ENCODE results near the gene NMT1. TPM values are rescaled to one million over a fixed set of nuclear protein-coding genes. Genes with fewer than 3 reads are reported as not detected.

The NMT1 gene
- polyA plus RNA-seq, 12 donors, result 34.2 to 92.9 (median 40.6) TPM; not detected in 1

GRCh38 chr17:45149037-45149668 is 88.0 kb downstream of the NMT1 start:
- DNase-seq, result peak; percentile 92

DNA sequence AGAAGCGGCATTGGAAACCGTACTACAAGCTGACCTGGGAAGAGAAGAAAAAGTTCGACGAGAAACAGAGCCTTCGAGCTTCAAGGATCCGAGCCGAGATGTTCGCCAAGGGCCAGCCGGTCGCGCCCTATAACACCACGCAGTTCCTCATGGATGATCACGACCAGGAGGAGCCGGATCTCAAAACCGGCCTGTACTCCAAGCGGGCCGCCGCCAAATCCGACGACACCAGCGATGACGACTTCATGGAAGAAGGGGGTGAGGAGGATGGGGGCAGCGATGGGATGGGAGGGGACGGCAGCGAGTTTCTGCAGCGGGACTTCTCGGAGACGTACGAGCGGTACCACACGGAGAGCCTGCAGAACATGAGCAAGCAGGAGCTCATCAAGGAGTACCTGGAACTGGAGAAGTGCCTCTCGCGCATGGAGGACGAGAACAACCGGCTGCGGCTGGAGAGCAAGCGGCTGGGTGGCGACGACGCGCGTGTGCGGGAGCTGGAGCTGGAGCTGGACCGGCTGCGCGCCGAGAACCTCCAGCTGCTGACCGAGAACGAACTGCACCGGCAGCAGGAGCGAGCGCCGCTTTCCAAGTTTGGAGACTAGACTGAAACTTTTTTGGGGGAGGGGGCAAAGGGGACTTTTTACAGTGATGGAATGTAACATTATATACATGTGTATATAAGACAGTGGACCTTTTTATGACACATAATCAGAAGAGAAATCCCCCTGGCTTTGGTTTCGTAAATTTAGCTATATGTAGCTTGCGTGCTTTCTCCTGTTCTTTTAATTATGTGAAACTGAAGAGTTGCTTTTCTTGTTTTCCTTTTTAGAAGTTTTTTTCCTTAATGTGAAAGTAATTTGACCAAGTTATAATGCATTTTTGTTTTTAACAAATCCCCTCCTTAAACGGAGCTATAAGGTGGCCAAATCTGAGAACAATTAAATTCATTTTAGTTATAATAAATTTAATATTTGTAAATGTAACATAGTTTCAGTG is 88.8 kb downstream of the NMT1 start:
- peak; percentile 81 for DNase-seq

GRCh38 chr17:45150911-45151809 is 90.0 kb downstream of the NMT1 start:
- DNase-seq, result no peak

GRCh38 chr17:45155029-45155428 is 93.9 kb downstream of the NMT1 start:
- no peak for DNase-seq

GRCh38 chr17:45155483-45155882 is 94.4 kb downstream of the NMT1 start:
- DNase-seq, result no peak

DNA sequence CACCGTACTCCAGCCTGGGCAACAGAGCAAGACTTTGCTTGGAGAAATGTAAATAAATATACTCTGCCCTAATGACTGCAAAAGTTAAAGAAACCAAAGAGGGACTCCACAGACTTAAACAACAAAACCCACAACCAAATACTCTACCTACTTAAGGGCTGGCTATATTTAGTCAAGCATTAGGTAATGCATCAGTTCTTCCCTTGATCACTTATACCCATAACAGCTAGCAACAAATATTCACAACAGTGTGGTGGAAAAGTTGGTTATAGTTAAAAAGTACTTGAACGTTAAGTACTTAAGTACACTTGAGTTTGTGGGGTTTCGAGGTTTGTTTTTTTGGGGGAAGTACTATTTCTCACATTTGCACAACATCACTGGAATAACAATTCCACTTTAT is 95.1 kb downstream of the NMT1 start:
- no peak for DNase-seq

Other genes with a start within 250 kb of the NMT1 start
- 10 to 100 TPM in 11 of 12 donors, not detected in 1; 16.3 to 32.0 (median 21.9) TPM for gene GJC1, start 231.0 kb upstream of the NMT1 start, polyA plus RNA-seq (ENCODE audit: insufficient read length in 12 of 12)
- 1 to 10 TPM in 10 of 12 donors, not detected in 2; 2.5 to 6.5 (median 4.0) TPM for gene HIGD1B, start 213.4 kb upstream of the NMT1 start, polyA plus RNA-seq (ENCODE audit: insufficient read length in 12 of 12)
- gene EFTUD2, start 161.9 kb upstream of the NMT1 start, polyA plus RNA-seq (ENCODE audit: insufficient read length in 12 of 12), result 100 to 1,000 TPM in 1 of 12 donors, 10 to 100 TPM in 10, not detected in 1; 59.8 to 132 (median 68.8) TPM
- 1 to 10 TPM in 4 of 12 donors, under 1 TPM in 5, not detected in 3; 0.23 to 2.5 (median 0.68) TPM for gene GFAP, start 145.8 kb upstream of the NMT1 start, polyA plus RNA-seq (ENCODE audit: insufficient read length in 12 of 12)
- gene KIF18B, start 113.5 kb upstream of the NMT1 start, polyA plus RNA-seq (ENCODE audit: insufficient read length in 12 of 12), result 10 to 100 TPM in 3 of 12 donors, 1 to 10 TPM in 8, not detected in 1; 5.0 to 17.5 (median 9.3) TPM
- gene C1QL1, start 93.0 kb upstream of the NMT1 start, polyA plus RNA-seq (ENCODE audit: insufficient read length in 12 of 12), result 1 to 10 TPM in 11 of 12 donors, not detected in 1; 1.2 to 8.8 (median 1.9) TPM
- gene DCAKD, start 9.7 kb upstream of the NMT1 start, polyA plus RNA-seq (ENCODE audit: insufficient read length in 12 of 12), result 100 to 1,000 TPM in 1 of 12 donors, 10 to 100 TPM in 11; 25.4 to 360 (median 30.2) TPM
- 10 to 100 TPM in 11 of 12 donors, not detected in 1; 21.4 to 75.0 (median 30.5) TPM for gene PLCD3, start 71.2 kb downstream of the NMT1 start, polyA plus RNA-seq (ENCODE audit: insufficient read length in 12 of 12)
- gene ACBD4, start 74.4 kb downstream of the NMT1 start, polyA plus RNA-seq (ENCODE audit: insufficient read length in 12 of 12), result 10 to 100 TPM in 2 of 12 donors, 1 to 10 TPM in 9, not detected in 1; 3.9 to 11.0 (median 5.8) TPM
- gene HEXIM1, start 87.2 kb downstream of the NMT1 start, polyA plus RNA-seq (ENCODE audit: insufficient read length in 12 of 12), result 10 to 100 TPM in 11 of 12 donors, not detected in 1; 19.6 to 35.9 (median 22.2) TPM
- 1 to 10 TPM in 10 of 12 donors, not detected in 2; 4.5 to 9.1 (median 6.3) TPM for gene HEXIM2, start 100.6 kb downstream of the NMT1 start, polyA plus RNA-seq (ENCODE audit: insufficient read length in 12 of 12)
- 10 to 100 TPM in 1 of 12 donors, 1 to 10 TPM in 10, not detected in 1; 2.8 to 16.8 (median 5.1) TPM for gene FMNL1, start 160.6 kb downstream of the NMT1 start, polyA plus RNA-seq (ENCODE audit: insufficient read length in 12 of 12)
- under 1 TPM in 2 of 12 donors, not detected in 10; 0.18 to 0.23 TPM for gene SPATA32, start 200.8 kb downstream of the NMT1 start, polyA plus RNA-seq (ENCODE audit: insufficient read length in 12 of 12)

All from muscle of arm (tissue), 12 donors.